HL-60 (cell line): ENCODE data around the gene FOXJ3.

ENCODE experiments used
- GABPA ChIP-seq: IDR thresholded peaks from 2 replicates; pipeline ENCODE4 v1.6.1; 2012; ENCODE audit warnings: low read depth
- POLR2AphosphoS5 ChIP-seq: IDR thresholded peaks from 2 replicates; pipeline ENCODE4 v1.6.1; 2012; ENCODE audit warnings: low read depth
- SPI1 ChIP-seq: IDR thresholded peaks from 2 replicates; pipeline ENCODE4 v1.6.1; 2012; ENCODE audit warnings: low read depth, mild to moderate bottlenecking, borderline replicate concordance
- TF ChIP-seq, protein P1 (sequence below): IDR thresholded peaks from one replicate; pipeline ENCODE4 v1.5.1; 2011; ENCODE audit warnings: low read length, control low read depth, inconsistent platforms; ENCODE audit not compliant: insufficient read depth
- TF ChIP-seq, protein P2 (sequence below): IDR thresholded peaks from 2 replicates; pipeline ENCODE4 v1.6.1; 2012; ENCODE audit warnings: low read depth; ENCODE audit not compliant: insufficient replicate concordance

DNA sequence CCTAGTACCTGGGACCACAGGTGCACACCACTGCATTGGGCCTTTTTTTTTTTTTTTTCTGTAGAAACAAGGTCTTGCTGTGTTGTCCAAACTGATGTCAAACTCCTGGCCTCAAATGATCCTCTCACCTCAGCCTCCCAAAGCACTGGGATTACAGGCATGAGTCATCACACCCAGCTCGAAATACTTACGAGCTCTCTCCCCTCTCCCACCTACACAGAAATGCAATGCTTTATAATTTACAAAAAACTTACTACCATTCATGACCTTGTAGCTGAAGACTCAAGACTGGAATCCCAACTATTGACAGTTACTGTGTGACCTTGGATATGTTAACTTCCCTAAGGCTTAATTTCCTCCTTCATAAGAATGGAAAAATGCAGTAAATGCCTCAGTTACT, 18.7 kb downstream of the FOXJ3 start:
- TF ChIP-seq, protein P1, sequence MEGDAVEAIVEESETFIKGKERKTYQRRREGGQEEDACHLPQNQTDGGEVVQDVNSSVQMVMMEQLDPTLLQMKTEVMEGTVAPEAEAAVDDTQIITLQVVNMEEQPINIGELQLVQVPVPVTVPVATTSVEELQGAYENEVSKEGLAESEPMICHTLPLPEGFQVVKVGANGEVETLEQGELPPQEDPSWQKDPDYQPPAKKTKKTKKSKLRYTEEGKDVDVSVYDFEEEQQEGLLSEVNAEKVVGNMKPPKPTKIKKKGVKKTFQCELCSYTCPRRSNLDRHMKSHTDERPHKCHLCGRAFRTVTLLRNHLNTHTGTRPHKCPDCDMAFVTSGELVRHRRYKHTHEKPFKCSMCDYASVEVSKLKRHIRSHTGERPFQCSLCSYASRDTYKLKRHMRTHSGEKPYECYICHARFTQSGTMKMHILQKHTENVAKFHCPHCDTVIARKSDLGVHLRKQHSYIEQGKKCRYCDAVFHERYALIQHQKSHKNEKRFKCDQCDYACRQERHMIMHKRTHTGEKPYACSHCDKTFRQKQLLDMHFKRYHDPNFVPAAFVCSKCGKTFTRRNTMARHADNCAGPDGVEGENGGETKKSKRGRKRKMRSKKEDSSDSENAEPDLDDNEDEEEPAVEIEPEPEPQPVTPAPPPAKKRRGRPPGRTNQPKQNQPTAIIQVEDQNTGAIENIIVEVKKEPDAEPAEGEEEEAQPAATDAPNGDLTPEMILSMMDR: no peak
- TF ChIP-seq POLR2AphosphoS5: no peak
- TF ChIP-seq, protein P2, sequence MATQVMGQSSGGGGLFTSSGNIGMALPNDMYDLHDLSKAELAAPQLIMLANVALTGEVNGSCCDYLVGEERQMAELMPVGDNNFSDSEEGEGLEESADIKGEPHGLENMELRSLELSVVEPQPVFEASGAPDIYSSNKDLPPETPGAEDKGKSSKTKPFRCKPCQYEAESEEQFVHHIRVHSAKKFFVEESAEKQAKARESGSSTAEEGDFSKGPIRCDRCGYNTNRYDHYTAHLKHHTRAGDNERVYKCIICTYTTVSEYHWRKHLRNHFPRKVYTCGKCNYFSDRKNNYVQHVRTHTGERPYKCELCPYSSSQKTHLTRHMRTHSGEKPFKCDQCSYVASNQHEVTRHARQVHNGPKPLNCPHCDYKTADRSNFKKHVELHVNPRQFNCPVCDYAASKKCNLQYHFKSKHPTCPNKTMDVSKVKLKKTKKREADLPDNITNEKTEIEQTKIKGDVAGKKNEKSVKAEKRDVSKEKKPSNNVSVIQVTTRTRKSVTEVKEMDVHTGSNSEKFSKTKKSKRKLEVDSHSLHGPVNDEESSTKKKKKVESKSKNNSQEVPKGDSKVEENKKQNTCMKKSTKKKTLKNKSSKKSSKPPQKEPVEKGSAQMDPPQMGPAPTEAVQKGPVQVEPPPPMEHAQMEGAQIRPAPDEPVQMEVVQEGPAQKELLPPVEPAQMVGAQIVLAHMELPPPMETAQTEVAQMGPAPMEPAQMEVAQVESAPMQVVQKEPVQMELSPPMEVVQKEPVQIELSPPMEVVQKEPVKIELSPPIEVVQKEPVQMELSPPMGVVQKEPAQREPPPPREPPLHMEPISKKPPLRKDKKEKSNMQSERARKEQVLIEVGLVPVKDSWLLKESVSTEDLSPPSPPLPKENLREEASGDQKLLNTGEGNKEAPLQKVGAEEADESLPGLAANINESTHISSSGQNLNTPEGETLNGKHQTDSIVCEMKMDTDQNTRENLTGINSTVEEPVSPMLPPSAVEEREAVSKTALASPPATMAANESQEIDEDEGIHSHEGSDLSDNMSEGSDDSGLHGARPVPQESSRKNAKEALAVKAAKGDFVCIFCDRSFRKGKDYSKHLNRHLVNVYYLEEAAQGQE: no peak
- TF ChIP-seq SPI1: no peak
- TF ChIP-seq GABPA: no peak
